HG02763 (cell line): ENCODE results near the gene GPR142.
"Not testable (repeated sequence)": the region's sequence is repeated elsewhere in the genome, so short reads cannot be mapped to it uniquely, and the experiment has no call there.

Experiments
- ATAC-seq: cut with Tn5 transposase; IDR thresholded peaks from one replicate; pipeline ENCODE4 v1.9.1; 2021; ENCODE audit warnings: mild to moderate bottlenecking, moderate library complexity; ENCODE audit not compliant: unreplicated experiment

Gene GPR142

DNA sequence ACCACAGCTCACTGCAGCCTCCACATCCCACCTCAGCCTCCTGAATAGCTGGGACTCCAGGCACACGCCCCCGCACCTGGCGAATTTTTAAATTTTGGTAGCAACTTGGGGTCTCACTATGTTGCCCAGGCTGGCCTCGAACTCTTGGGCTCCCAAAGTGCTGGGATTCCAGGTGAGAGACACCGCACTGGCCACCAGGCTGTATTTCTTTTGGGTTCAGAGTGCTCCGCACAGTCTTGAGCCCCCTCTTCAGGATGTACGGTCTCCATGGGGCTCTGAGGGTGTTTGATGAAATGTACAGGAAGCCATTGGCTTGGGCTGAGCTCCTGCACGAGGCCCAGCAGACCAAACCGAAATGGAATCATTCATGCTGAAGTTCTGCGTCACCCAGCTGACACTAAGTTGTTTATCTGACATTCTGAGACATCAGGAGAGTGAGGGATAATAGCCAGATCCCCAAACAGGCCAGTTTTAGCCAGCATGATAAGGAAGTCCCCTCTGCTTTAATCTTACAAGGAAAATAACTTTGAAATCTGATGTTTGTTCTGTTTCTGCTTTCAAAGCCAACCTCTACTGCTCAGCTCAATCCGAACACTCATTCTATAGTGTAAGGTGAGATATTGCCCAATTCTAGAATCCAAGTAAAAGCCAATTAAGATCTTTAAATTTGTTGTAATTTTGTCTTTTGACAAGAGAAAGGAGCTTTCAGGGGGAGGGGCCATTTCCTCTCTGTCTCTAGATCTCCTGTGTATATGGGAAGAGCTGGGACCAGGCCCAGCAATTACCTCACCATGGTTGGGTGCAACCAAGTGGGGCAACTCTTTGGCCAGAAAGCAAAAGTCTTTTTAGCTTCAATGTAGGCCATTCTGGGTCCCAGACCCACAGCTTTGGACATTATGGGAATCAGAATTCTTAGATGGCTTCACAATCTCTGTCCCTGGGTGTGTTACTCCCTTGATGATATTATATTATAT is 23.7 kb downstream of the GPR142 start:
- ATAC-seq = no peak

DNA sequence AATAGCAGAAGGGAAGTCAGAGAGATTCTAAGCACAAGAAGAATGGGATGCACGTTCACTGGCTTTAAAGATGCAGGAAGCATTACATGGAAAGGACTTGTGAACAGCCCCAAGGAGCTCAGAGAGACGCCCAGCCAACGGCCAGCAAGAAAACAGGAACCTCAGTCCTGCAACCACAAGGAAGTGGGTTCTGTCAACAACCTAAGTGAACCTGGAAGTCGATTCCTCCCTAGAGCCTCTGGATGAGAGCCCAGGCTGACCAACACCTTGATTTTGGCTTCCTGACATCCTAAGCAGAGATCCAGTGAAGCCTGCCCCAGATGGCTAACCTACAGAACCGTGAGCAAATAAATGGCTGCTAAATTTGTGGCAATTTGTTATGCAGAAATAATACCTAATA is 24.5 kb downstream of the GPR142 start:
- ATAC-seq = no peak

DNA sequence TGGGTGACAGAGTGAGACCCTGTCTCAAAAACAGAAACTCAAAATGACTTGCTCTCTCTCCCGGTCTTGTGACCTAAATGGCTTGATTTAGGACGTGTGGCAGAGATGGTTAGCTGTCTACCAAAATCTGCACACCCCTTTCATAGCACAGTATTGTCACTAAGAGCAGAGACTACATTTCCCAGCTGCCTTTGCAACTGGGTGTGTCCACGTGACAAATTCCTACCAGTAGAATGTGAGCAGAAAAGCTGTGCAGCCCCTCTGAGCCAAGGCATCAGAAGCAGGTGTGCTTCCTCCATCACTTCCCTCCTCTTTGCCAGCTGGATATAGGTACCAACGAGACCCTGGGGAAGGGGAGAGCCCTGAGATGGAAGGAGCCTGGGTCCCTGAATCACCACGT is 25.5 kb downstream of the GPR142 start:
- ATAC-seq = no peak

DNA sequence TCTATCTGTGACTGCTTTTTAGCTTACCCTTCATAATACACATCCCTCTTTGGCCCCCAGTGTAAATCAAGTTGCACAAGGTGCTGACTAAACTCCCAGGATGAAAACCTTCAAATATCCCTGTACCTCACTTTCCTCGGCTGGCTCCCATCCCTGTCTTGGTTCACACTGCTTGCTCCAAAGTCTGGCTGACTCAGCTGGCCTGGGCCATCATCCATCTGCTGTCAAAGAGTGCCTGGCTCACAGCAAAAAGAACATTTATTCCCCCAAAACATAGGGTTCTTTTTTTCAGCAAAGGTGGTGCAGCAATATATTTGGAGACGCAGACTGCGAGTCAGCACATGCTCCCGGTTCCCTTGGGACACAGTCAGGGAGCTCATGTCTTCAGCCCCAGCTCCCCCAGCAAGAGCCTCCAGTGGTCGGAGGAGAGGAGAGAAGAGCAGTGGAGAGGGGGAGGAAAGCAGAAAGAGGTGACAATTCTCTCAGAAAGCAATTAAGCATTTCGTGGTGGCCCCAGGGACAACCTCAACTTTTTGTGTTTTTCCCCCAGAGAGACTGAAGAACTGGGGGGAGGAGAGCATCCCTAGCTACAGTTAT is 26.1 kb downstream of the GPR142 start:
- no peak for ATAC-seq

DNA sequence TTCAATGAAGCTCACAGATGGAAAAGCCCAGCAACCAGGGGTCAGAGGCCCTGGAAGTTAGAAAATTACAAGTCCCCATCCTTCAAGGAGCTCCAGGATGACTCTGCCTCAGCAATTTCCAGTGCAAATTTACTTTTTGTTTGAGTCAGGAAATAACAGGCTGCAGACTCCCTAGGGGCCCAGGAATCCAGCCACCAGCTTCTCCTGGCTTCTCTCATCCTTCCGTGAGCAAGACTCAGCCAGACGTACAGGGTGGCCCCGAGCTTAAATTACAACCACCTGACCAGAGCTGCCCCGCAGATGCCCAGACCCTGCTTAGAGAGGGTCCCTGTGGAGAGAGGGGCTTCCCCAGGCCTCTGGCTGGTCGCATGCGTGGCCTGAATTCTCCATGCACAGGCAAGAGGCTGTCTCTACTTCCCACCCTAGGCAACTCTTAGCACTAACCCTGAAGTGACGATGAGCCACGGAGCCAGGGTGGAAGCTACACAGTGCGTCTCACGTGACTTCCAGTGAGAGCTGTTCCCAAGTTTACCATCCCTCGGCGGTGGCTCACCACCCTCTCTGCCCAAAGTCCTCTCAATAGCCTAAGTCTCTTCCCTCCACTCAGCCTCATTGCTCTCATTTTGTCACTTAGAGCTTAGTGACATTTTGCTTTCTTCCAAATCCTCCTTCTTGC is 27.1 kb downstream of the GPR142 start:
- no peak for ATAC-seq

DNA sequence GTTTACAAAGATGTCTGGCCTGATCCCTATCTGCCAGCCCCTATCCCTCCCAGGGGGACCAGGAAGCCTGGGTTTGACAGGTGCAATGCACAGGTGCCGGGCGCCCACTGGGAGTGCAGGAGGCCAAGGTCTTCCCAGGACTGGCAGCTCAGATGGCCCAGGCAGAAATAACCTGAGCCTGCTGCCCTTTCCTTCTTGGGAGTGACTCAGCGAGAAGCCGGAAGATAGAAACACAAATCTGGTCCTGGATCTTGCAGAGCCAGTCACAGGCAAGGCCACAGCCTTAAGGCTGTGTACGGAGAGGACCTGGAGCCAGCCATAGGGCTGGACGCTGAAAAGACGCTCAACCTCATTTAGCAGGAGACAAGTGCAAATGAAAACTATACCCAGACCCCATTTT is 27.7 kb downstream of the GPR142 start:
- no peak for ATAC-seq

DNA sequence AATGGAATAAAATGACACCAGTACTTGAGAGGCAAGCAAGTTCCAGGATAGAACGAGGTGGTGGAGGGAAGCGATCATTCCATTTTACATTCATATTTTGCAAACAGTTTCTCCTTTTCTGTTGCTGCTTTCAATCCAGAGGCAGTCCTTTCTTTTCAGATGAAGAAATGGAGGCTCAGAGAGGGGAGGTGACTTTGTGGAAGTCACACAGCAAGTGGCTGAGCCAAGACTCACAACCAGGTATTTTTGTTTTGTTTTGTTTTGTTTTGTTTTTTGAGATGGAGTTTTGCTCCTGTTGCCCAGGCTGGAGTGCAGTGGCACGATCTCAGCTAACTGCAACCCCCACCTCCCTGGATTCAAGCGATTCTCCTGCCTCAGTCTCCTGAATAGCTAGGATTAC is 29.3 kb downstream of the GPR142 start:
- ATAC-seq = no peak

DNA sequence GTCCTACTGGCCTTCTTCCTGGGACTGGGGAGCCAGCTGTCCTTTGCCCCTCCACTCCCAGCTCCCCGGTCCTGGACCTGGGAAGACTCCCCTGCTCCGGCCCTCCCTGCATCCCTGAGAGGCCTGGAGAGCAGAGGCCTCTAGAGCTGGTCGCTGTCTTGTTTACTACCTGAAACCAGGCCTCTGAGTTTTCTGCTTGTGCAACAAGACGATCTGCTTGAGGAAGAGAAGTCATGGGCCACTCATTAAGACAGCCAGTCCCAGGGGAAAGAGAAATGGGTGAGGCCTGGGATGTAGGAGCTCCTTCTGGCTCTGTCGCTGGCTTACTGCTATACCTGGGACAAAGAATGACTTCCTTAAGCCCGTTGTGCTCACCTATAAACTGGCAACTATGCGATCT is 34.7 kb downstream of the GPR142 start:
- no peak for ATAC-seq

DNA sequence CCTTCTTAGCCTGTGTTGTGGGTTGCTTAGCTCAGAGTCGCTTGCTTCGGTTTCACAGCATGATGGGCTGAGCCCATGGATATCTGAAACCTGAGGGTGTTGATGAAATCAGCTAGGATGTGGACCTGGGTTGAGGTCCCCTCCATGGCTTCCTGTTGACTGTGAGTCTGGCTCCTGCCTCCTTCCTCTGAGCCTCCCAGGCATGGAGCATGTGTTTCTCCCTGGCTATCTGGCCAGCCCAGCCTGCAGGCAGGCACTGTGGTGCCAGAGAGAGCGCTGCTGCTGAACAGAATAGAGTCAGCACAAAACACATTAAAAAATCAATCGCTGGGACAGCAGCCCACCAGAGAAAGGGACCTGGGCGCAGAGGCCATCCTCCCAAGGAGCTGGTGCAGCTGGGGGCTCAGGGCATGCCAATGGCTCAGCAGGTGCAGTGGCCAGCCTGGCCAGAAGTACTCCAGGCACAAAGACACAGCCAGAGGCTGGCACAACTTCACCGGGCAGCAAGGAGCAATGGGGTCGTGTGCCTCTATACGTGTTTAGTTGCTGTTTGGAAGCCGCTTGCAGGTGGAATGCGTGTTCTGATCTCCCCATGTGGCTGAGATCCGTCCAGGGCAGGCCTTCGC is 36.3 kb downstream of the GPR142 start:
- ATAC-seq = no peak

DNA sequence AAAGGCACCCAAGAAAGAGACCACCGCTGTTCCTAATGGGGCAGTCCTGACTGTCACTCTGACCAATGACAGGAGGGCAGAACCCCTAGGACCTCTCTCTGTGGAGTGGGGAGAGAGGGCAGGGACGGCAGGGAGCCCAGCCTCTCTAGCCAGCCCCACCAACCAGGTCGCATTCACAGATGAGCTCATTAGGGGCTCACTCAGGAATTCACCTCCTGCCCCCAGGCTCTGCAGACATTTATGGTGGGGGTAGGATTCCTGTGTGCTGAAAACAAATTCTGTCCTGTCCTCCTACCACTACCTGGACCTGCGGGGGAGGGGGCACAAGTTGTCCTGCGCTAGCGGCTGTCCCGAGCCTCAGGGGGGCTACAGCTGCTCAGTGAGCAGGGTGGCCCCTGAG is 36.9 kb downstream of the GPR142 start:
- ATAC-seq = no peak

DNA sequence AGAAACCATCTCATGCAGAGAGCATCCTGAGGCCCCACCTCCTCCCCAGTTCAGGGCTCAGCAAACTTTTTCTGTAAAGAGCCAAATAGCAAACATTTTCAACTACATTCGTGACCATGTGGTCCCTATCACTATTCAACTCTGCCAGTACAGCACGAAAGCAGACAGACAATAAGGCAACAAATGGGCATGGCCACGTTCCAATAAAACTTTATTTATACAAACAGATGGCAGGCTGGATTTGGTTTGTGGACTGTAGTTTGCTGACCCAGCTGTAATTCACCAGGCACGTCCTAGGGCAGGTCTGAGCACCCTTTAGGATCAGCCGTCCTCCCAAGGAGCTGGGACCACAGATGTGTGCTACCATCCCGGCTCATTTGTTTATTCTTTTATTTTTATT is 37.5 kb downstream of the GPR142 start:
- ATAC-seq = no peak

DNA sequence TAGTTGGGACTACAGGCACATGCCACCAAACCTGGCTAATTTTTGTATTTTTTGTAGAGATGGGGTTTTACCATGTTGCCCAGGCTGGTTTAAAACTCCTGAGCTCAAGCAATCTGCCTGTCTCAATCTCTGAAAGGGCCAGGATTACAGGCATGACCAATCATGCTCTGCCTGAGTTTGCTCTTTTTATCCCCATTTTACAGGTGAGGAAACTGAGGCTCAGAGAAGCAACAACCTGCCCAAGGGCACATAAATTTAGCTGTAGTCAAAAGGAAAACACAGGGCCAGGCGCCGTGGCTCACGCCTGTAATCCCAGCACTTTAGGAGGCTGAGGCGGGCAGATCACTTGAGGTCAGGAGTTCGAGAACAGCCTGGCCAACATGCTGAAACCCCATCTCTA is 38.0 kb downstream of the GPR142 start:
- ATAC-seq = not testable (repeated sequence)

DNA sequence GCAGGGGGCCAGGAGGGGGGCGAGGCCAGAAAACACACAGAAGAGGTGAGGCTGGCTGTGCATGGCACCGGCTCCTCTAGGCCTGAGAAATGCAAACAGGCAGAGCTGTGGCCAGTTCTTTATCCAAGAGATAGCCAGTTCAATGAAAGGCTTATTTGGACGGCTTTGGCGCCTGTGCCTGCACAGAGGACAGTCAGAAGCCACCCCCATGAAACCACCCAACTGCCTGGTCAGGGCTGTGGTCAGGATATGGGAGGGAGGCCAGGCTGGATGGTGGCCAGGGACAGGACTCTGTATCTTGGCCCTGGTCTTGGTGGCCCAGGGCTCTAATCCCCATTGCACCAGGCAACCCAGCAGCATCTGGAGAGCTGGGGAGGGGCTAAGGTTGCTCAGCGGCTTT is 40.1 kb downstream of the GPR142 start:
- no peak for ATAC-seq

DNA sequence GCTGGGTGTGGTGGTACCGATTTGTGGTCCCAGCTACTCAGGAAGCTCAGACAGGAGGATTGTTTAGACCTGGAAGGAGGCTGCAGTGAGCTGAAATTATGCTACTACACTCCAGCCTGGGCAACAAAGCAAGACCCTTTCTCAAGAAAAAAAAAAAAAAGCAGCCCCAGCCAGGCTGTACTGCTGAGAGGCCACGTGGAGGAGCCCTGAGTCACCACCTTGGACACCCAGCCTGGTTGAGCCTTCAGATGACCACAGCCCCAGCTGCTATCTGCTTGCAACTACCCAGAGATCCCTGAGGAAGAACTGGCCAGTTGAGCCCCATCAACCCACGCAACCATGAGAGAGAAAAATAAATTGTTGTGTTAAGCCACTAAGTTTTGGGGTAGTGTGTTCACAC is 41.0 kb downstream of the GPR142 start:
- ATAC-seq = no peak

DNA sequence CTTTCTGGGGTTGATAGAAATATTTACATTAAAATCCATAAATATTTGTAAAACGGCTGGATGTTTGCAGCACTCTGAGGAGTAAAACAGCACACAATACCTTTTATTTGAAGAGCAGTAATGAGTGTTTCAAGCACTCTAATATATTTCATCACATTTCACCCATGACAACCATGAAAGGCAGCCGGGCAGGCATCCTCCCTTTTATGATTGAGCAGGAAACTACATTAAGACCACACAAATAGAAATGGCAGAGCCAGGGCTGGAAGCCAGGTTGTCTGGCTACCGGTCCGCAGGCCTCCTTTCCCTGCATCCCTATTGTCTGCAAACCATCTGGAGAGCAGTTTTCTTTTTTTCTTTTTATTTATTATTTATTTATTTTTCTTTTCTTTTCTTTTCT is 41.5 kb downstream of the GPR142 start:
- no peak for ATAC-seq

DNA sequence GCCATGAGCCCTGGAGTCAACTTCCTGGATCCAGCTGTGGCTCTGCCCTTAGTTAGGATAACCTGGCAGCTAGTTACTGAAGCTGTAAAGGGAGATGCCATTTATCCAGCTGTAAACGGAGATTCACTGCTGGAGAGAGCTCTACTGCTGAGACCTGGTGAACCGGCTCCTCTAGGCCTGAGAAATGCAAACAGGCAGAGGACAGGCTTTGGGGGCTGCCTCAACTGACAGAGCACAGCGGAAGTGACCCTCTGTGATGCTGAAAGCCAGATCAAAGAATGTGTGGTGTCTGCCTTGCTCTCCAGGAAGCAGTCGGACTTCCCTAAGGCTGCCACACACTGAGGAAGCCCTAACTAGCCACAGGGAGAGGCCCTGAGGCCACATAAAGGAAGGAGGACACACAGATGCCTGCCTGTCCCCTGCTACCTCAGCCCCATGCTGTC is 42.7 kb downstream of the GPR142 start:
- no peak for ATAC-seq

DNA sequence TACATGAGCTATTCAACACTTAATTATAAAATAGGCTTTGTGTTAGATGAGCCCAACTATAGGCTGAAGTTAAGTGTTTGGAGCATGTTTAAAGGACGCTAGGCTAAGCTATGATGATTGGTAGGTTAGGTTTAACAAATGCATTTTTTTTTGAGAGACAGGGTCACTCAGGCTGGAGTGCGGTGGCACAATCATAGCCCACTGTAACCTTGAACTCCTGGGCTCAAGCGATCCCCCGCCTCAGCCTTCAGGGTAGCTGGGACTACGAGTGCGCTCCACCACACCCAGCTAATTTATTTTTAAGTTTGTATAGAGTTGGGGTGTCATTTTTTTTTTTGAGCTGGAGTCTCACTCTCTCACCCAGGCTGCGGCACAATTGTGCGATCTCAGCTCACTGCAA is 45.3 kb downstream of the GPR142 start:
- no peak for ATAC-seq

DNA sequence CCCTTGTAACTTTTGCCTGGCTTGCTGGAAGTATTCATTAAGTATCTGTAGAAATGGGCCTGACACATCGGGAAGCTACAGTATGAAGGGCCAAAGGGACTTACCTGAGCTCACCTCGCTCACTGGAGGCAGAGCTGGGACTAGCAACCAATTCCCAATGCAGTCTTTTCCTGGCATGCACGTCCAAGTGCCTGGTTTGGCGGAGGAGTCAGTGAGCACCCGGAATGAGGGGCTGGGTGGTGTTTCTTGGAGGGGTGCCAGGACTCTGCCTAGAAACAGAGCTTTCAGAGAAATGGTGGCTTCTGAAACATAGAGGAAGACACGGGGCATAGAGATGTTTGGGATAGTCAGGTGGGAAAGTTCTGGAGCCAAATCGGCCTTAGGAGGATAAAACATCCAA is 46.2 kb downstream of the GPR142 start:
- ATAC-seq = no peak

DNA sequence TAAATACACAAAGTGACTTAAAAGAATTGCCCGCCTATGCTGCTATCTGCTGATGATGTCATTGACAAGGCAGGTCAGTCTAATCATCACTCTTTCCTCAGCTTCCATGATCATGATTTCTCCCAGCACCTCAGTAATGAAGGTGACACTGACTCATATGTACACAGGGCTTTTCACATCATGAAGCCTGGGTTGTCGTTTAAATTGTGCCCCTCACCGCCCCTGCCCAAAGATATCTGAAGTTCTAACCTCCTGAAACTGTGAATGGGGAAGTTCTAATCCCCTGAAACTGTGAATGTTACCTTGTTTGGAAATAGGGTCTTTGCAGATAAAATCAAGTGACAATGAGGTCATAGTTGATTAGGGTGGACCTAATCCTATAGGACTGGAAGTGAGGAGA is 47.2 kb downstream of the GPR142 start:
- no peak for ATAC-seq

DNA sequence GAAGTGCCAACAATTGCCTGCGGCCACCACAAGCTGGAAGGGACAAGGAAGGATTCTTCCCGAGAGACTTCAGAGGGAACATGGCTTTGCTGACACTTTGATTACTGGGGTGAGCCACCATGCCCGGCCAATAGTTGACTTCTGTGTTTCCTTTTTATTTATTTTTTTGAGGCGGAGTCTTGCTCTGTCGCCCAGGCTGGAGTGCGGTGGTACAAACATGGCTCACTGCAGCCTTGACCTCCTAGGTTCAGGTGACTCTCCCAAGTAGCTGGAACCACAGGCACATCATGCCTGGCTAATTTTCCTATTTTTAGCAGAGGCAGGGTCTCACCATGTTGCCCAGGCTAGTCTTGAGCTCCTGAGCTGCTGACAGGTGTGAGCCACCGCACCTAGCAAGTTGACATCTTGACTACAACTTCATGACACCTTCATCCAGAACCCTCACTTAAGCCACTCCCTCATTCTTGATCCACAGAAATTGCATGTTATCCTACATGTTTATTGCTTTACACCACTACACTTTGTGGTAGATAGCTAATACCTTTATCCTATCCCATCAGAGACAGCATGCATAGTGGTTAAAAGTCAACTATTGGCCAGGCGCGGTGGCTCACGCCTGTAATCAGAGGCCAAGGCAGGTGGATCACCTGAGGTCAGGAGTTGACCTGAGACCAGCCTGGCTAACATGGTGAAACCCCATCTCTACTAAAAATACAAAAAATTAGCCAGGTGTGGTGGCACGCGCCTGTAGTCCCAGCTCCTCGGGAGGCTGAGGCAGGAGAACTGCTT is 48.5 kb downstream of the GPR142 start:
- ATAC-seq = no peak
